Upper lobe of left lung (tissue), 6 donors: Measurements from ENCODE around the gene DSTN. TPM values are rescaled to one million over a fixed set of nuclear protein-coding genes. Genes with fewer than 3 reads are reported as not detected.

Experiments used
- ATAC-seq, 2 donors: fragments of 200-7000 bp; cut with Tn5 transposase; one replicate each; pipeline ENCODE4 v1.9.1; 2022; ENCODE audit warnings: mild to moderate bottlenecking in 2 of 2, moderate library complexity in 2 of 2; ENCODE audit not compliant: low FRiP score in 2 of 2
- DNase-seq, 2 donors: peaks; one replicate each; pipeline ENCODE4 v3.0.0-alpha.2; 2019 to 2020
- H3K27ac ChIP-seq, 4 donors: fragments of 200-600 bp; sonication (generic); one replicate each; pipeline ENCODE4 v1.5.1; 2016 to 2019
- H3K27me3 ChIP-seq, 4 donors: fragments of 200-600 bp; sonication (generic); one replicate each; pipeline ENCODE4 v1.5.1; 2017 to 2019
- H3K36me3 ChIP-seq, 4 donors: fragments of 200-600 bp; sonication (generic); one replicate each; pipeline ENCODE4 v1.5.1; 2016 to 2019
- H3K4me1 ChIP-seq, 4 donors: fragments of 200-600 bp; sonication (generic); one replicate each; pipeline ENCODE4 v1.5.1; 2018 to 2019
- H3K4me3 ChIP-seq, 4 donors: fragments of 200-600 bp; sonication (generic); one replicate each; pipeline ENCODE4 v1.5.1; 2017 to 2019; ENCODE audit warnings: mild to moderate bottlenecking in 2 of 4, moderate library complexity in 1 of 4
- H3K9me3 ChIP-seq, 4 donors: fragments of 200-600 bp; sonication (generic); one replicate each; pipeline ENCODE4 v1.5.1; 2018 to 2019
- EP300 ChIP-seq, 4 donors: sonication (generic); formaldehyde crosslinking; IDR thresholded peaks; one replicate each; pipeline ENCODE4 v1.5.1; 2017; ENCODE audit warnings: antibody characterized with exemption in 4 of 4, control low read depth in 2 of 4
- POLR2A ChIP-seq, 4 donors: fragments of 450-650 bp; IDR thresholded peaks; one replicate each; pipeline ENCODE4 v1.5.1; 2016 to 2017; ENCODE audit warnings: antibody characterized with exemption in 4 of 4, mild to moderate bottlenecking in 2 of 4
- POLR2AphosphoS5 ChIP-seq, 2 donors: sonication (generic); formaldehyde crosslinking; IDR thresholded peaks; one replicate each; pipeline ENCODE4 v1.5.1; 2017; ENCODE audit warnings: antibody characterized with exemption in 2 of 2
- WGBS, 2 donors: methylation state at CpG; one replicate each; pipeline ENCODE4 v1.1.5; 2017 to 2018; 5-methylcytosine and 5-hydroxymethylcytosine counted together
- total RNA-seq, 6 donors: library from RNA; depleted of rRNA in 4 of 6; stranded (reverse); fragments of >200 nt in 4 of 6; gene quantifications; one replicate each; pipeline versions ENCODE4 v1.1.0 to v1.2.1, GENCODE V29; 2016 to 2021
- TF ChIP-seq, protein P1 (sequence below), 6 experiments: fragments of 450-650 bp in 4 of 6; fragments of 200-600 bp in 2 of 6; sonication (generic) in 2 of 6; IDR thresholded peaks; one replicate each; pipeline ENCODE4 v1.5.1; 2016 to 2019; ENCODE audit warnings: antibody characterized with exemption in 6 of 6
- donor health status: DM: no; HTN: no; CAD: no; lungs with moderate emphysema.
- donor health status: DM: no; HTN: yes; CAD: no; lungs with severe emphysema.

DSTN gene
- total RNA-seq, 6 donors from 2014 or later = 235 to 735 (median 513) TPM

- ATAC-seq (peak in 1 of 2 donors; percentile 84), DNase-seq (peak in 1 of 2 donors; percentile 78)
- Histone ChIP-seq H3K36me3 (no peaks in the 10 kb centered on the region), H3K27ac (peak overlapping the region; percentile 76 to 88 (median 85)), H3K4me1 (peaks cover 18 to 38% (median 25%) of the 10 kb centered on the region in 4 donors), H3K27me3 (no peaks in the 10 kb centered on the region), H3K9me3 (no peaks in the 10 kb centered on the region), H3K4me3 (no peak overlapping the region)
- TF ChIP-seq POLR2AphosphoS5 (IDR thresholded peaks at IDR 0.05) (peak in 1 of 2 donors; percentile 57), POLR2A (IDR thresholded peaks at IDR 0.05) (peak in 2 of 4 donors; percentile 21 to 26), EP300 (IDR thresholded peaks at IDR 0.05) (peak; percentile 6 to 94 (median 65))
- TF ChIP-seq, protein P1, sequence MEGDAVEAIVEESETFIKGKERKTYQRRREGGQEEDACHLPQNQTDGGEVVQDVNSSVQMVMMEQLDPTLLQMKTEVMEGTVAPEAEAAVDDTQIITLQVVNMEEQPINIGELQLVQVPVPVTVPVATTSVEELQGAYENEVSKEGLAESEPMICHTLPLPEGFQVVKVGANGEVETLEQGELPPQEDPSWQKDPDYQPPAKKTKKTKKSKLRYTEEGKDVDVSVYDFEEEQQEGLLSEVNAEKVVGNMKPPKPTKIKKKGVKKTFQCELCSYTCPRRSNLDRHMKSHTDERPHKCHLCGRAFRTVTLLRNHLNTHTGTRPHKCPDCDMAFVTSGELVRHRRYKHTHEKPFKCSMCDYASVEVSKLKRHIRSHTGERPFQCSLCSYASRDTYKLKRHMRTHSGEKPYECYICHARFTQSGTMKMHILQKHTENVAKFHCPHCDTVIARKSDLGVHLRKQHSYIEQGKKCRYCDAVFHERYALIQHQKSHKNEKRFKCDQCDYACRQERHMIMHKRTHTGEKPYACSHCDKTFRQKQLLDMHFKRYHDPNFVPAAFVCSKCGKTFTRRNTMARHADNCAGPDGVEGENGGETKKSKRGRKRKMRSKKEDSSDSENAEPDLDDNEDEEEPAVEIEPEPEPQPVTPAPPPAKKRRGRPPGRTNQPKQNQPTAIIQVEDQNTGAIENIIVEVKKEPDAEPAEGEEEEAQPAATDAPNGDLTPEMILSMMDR (IDR thresholded peaks at IDR 0.05) = no peak
- 85 to 95% methylated on average over 6 of the region's 6 CpGs for WGBS, 2 donors
Measured at GRCh38 chr20:17559338-17559737, 10.5 kb upstream of the DSTN start.

DNA sequence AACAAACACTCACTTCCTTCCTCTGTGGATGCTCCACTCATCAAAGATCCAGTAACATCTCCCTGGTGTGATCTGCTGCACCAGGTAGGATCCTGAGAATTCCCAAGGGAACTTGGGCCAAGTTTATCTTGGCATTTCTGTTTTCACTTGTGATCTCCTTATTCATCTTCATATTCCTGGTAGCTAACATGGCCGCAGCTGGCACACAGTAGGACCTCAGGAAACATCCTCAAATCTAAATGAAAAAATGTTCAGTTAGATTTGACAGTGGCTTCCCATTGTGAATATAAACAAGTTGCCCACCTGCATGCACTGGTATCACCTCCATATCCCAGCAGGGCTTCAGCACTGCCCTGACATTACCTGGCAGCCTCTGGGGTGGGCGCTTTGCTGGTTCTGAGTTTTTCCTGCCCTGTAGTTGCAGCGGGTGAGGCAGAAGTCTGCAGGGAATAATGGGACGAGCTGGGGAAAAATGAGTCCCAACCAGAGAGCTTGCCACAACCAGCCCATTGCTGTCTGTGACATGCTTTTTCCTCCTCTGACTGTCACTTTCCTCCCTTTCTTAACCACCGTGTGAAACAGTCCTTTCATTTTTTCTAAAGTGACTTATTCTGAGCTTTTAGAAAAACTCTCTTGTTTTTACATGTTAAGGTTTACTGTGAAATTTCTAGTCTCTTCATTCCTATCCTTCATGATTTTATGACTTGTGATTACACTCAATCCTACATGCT lies 9.4 kb upstream of the DSTN start:
- no peaks in the 10 kb centered on the region for H3K27me3 ChIP-seq
- H3K36me3 ChIP-seq = no peaks in the 10 kb centered on the region
- H3K4me1 ChIP-seq = peaks cover 18 to 38% (median 25%) of the 10 kb centered on the region in 4 donors
- DNase-seq = no peak
- 79 to 81% methylated on average over 5 of the region's 5 CpGs for WGBS, 2 donors
- TF ChIP-seq, protein P1 (IDR thresholded peaks at IDR 0.05) = no peak
- TF ChIP-seq POLR2A (IDR thresholded peaks at IDR 0.05) (no peak), POLR2AphosphoS5 (IDR thresholded peaks at IDR 0.05) (no peak), EP300 (IDR thresholded peaks at IDR 0.05) (no peak)
- no peak for ATAC-seq
- no peak overlapping the region for H3K4me3 ChIP-seq
- H3K27ac ChIP-seq = peak overlapping the region; percentile 76 to 88 (median 85)
- H3K9me3 ChIP-seq = no peaks in the 10 kb centered on the region

GRCh38 chr20:17562804-17563305 lies 7.0 kb upstream of the DSTN start:
- ATAC-seq (peak in 1 of 2 donors; percentile 83), DNase-seq (peak in 1 of 2 donors; percentile 74)
- peak overlapping the region; percentile 71 to 85 (median 79) for H3K27ac ChIP-seq
- peaks cover 11 to 30% (median 18%) of the 10 kb centered on the region in 4 donors for H3K4me1 ChIP-seq
- no peaks in the 10 kb centered on the region for H3K27me3 ChIP-seq
- H3K36me3 ChIP-seq = no peaks in the 10 kb centered on the region
- no peak overlapping the region for H3K4me3 ChIP-seq
- TF ChIP-seq, protein P1 (IDR thresholded peaks at IDR 0.05) = no peak
- TF ChIP-seq POLR2A (IDR thresholded peaks at IDR 0.05) (peak in 1 of 4 donors; percentile 36), EP300 (IDR thresholded peaks at IDR 0.05) (peak in 2 of 4 donors; percentile 62 to 91), POLR2AphosphoS5 (IDR thresholded peaks at IDR 0.05) (peak; percentile 38 to 41)
- H3K9me3 ChIP-seq = no peaks in the 10 kb centered on the region
- WGBS, 2 donors = 50 to 75% methylated on average over 2 of the region's 2 CpGs

DNA sequence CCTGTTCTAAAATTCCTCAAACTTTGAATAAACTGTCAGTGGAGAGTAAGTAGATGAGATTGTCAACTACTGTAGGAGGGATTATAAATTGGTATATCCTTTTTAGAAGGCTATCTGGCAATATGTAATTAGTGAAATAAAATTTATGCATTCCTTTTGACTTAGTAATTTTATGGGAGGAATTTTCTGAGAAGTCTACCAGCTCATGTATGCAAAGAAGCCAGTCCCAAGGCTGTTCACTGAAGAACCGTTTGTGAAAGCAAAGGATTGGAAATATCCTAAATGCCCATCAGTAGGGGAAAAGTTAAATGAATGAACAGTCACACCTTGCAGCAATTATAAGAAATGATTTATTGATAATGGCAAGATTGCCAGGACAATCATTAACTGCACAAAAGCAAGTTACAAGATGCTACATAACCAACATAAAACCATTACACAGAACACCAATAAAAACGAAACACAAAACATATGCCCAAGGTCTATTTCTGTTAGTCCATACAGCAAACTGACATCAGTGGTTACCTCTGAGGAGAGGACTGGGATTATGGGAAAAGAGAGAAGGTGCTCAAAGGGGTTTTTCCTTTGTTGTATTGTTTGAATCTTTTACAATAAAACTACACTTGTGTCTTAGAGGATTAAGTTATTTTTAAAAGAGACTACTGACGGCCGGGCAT lies 4.6 kb upstream of the DSTN start:
- H3K27ac ChIP-seq = peak overlapping the region in 1 of 4 donors; percentile 49
- H3K9me3 ChIP-seq = no peaks in the 10 kb centered on the region
- no peaks in the 10 kb centered on the region for H3K27me3 ChIP-seq
- no peak for ATAC-seq
- no peaks in the 10 kb centered on the region for H3K36me3 ChIP-seq
- peaks cover 5 to 19% (median 16%) of the 10 kb centered on the region in 4 donors for H3K4me1 ChIP-seq
- no peak for DNase-seq
- WGBS, 2 donors = 75 to 80% methylated on average over 4 of the region's 4 CpGs
- no peak overlapping the region for H3K4me3 ChIP-seq
- no peak for TF ChIP-seq POLR2AphosphoS5 (IDR thresholded peaks at IDR 0.05)
- no peak for TF ChIP-seq POLR2A (IDR thresholded peaks at IDR 0.05)
- TF ChIP-seq, protein P1 (IDR thresholded peaks at IDR 0.05) = no peak
- TF ChIP-seq EP300 (IDR thresholded peaks at IDR 0.05) = no peak
